NCI-H1436 treated with DMSO at 0.1 percent for 48 hours (cell line): ENCODE measurements around the gene RAPGEF4.

ENCODE experiments used
- DNase-seq: peaks from one replicate; lab custom pipeline; 2025; lab: John Stamatoyannopoulos, UW

RAPGEF4 gene

DNA sequence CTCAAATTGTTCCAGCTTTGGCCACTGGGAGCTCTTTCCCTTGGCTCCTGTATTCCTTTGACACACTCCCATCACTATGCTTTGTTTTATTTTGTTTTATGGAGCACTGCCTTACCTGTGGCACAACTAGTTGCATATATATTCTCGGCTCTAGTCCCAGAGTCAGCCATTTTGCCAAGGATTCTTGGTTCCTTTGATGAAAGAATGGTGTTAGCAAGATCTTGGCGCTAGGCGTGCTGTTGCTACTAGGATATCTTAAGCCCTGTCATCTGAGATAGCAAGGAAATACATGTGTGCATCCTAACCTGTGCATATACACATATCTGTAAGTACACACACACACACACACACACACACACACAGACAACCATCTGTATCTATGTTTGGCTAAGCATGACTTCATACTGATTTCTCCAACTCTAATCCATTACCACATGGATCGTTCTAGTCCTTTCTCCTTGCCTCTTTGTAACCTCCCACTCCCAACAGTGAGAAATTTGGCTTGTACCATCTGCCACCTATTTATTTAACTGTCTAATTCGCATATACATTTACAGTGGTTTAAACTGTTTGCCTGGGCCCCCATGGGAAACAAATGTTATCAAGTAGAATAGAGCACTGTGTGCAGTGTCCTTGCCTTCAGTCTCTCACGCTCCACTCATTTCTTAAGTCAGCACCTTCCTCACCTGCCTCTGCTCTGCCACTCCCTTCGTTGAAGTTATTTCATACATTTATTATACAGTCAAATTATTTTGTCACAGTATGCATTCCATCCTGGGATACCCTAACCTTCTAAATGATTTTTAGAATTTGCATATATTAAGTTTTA, 202.5 kb downstream of the RAPGEF4 start:
- no peak for DNase-seq

DNA sequence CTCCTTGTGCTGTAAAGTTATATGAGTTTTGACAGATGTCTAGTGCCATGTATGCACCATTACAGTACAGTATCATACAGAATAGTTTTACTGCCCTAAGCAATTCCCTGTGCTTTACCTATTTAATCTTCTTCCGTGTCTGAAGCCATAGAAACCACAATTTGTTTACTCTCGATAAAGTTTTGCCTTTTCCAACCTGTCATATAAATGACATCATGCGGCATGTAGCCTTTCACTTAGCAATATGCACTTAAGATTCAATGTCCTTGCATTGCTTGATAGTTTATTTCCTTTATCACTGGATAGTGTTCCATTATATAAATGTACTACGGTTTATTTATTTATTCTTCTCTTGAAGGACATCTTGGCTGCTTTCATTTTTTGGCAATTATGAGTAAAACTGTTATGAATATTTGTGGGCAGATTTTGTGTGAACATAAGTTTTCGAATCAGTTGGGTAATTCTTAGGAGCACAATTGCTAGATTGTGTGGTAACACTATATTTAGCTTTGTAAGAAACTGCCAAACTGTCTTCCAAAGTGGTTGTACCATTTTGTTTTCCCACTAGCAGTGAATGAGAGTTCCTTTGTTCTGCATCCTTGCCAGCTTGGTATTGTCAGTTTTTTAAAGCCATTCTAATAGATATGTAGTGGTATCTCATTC, 203.2 kb downstream of the RAPGEF4 start:
- DNase-seq: no peak

DNA sequence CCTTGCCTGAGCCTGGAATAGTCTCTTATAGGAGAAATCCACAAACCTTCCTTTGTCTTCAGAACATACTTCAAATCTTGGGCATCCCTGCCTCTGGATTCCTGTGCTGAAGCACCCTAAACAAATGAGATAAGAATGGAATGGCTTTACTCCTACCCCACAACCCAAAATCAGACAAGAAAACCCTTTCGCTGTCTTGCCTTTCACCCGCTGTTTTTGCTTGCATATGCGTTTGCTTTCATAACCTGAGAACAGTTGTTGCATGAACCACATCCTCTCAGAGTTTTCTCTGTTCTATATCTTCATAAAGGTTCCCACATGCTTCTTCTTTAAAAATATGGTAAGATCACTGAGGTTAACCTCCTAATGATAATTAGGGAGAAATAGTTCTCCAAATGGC, 207.9 kb downstream of the RAPGEF4 start:
- DNase-seq: no peak

DNA sequence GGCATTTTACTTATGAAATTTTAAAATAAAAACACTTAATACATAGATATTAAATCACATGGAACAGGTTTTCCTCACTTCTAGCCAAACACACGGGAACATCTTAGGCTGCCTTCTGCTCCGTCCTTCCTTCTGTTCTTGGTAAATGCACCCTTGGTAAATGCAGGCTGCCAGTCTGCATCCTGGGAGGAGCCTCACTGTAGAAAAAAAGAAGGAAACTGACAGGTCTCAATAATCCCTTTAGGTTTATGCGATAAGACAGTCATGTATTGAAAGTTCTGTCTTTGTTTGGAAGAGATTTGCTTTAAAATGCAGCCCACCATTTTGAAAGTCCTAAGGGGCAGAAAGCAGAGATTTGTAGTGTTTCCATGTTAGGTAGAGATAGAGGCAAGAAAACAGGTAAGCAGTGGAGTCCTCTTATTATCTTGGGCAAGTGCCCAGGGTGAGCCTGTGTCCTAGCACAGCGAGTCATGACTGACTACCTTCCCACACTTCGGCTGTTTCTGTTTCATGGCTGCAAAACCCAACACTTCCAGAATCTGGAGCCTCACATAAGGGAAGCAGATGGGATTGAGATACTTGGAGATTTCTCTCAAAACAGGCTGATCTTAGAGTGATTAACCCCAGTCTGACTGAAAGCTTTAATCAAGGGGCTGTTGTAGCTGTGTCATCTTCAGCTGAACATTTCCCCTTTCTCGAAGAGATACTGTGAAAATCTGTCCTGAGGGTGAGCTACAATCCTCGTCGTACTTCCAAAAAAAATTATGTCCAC, 208.6 kb downstream of the RAPGEF4 start:
- DNase-seq: no peak

DNA sequence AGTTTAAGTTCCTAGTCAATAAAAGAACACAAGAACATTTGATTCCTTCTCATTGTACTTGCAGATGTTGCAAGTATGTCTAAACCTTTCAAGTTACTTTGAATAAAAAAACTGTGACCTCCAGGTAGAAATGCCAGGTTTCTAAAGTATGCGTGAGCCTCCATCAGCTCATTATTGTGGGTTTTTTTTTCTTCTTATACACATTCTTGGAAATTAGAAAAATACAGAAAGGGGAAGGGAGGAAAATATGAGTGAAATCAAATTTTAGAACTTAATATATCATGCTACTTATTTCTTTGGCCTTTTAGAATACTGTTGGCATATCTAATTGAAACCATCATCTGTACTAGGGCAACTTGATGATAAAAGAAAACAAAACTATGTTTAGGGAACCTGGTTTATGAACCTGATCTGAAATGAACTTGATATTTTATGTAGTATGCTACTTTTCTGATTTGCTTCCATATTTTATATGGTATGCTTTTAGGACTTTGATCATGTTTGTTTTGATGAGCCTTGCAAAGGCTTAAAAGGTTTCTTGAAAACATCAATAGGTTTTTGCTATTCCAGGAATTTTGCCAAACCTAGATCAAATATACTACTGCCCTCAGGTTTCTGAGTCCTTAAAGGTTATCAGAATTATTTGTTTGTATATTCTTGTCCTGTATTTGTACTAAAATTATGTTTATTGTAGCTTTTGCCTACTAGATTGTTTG, 209.3 kb downstream of the RAPGEF4 start:
- DNase-seq: no peak

DNA sequence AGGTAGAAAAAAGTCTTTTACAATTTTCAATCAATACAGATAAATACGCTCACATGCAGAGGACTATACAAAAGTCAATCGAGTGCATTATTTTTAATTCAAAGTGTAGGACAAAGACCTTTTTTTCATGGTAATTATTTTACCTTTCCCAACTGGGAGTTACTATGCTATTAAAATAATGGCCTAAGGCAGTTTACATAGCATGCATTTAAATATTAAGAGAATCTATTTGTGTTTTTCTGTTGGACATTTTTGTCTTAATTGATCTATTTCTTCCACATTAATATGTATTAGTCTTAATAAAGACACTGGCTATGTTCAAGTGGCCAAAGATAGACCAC, 209.8 kb downstream of the RAPGEF4 start:
- DNase-seq: no peak

DNA sequence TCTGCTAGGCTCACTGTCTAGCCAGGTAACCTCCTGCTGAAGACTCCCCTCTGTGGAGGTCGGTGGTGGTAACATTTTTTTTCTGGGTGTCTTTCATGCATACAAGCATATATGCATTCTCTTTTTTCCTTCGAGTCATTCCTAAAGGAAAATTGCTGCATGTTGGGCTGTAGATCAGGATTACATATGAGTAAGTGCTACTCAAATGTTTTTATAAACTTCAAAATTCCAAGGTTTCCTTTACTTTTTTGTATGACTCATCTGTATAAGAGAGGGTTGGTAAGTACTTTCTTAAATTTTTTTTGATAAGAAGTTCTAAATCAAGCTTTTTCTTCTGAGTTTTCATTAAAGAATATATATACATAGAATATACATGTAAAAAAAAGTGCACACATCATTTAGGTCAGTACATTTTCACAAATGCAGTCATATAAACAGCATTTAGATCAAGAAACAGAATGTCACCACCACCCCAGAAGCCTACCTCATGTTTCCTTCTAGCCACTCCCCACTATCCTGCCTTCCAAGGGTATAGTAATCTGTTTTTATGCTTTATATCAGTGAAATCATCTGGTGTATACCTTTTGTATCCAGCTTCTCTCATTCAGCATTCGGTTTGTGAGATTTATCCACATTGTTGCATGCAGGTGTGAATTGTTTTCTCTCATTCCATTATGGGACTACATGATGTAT, 212.0 kb downstream of the RAPGEF4 start:
- no peak for DNase-seq

DNA sequence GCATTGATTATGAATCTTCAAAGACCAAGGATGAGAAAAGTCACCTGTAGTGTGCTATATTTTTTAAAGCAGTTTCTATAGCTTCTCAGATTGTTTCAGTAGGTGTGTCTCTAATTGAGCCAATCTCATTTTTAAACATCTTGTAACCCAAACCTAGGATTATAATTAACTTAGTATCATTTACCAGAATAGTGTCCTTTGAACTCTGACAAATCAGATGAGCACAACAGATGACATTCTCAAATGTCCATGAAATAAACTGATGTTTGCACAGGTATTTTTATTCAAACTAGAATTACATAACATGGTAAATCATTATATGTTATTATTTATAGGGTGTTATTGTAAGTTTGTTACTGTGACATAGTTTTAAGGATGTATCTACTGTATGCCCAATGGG, 213.9 kb downstream of the RAPGEF4 start:
- DNase-seq: no peak

DNA sequence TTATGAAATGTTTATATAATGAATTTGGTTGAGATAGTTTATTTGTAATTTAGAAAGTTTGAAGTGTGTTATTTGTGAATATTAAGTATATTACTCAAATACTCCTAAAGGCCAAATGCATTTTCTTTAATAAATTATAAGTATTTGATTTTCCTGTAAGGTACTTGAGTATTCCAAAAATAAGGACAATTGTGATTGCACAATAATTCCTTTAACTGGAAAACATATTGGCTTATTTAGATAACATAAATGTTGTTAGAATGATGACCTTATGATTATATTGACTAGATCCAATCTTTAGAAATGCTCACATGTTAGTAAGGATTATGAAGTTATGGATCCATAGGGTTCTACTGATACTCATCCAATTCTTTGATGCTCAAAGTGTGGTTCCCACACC, 214.9 kb downstream of the RAPGEF4 start:
- DNase-seq: no peak

DNA sequence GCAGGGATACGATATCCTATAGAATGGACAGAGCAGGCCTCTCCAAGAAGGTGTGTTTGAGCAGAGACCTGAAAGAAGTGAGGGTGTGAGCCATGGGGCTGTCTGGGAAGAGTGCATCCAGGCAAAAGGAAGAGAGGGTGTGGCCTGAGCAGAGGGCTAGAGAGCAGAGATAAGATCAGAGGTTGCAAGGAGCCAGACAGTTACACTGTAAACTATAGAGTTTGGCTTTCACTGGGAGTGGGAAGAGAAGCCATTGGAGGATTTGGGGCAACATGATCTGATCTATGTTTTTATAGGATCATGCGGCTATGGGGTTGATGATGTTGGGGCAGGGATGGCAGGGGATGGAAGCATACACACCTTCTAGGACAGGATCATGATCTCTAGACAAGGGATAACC, 215.9 kb downstream of the RAPGEF4 start:
- DNase-seq: no peak

DNA sequence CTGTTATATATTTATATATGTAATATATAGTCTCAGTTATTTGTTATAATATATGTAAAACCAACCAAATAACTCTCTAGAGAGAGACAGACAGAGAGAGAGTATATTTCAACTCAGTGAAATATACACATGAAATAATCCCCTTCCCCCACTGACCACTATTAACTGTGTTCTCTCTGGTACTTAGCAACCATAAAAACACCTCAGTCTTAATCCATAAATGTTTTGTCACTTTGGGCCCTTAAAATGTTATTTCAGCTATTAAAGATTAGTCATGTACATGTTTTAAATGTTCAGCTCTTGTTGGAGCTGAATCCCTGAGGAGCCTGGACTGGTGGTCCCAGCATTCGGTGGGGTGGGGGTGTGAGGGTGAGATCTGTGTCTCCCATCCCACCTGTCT, 217.8 kb downstream of the RAPGEF4 start:
- no peak for DNase-seq

DNA sequence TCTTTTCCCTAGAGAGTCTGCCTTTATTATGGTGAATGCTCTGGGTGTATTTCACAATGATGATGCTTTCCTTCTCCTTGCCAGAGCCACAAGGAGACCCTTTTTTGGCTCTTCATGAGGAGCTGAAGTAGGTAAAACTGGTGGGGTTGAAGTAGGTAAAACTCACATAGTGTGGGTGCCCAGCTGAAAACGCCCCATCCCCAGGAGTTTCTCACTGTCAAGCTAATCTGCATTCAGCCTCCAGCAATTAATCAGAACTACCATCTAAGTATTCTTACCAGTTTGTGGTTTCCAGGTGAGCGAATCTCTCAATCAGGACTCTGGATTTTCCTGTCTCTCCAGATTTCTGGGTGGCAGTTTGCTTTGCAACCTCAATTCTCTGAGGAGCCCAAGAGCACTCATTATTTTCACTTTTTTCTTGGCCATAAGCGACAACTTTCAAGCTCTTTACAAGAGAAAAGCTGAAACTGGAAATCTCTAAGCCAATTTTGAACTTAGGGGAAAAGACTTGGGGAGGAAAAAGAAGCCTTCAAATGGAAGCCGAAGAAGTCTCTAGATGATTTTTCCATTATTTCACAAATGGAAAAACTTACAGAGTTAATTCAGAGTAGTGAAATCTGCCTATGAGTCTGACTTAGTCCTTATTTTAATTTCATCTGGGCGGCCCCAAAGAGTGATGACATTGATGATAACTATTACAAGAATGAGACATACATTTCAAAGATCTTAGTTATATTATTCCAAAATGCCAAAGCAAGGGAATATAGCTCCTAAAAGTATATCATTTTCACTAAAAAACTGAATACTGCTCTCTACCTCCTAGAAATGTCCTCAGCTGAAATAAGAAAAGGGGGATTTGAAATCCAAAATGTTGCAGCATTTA, 218.6 kb downstream of the RAPGEF4 start:
- DNase-seq: no peak

DNA sequence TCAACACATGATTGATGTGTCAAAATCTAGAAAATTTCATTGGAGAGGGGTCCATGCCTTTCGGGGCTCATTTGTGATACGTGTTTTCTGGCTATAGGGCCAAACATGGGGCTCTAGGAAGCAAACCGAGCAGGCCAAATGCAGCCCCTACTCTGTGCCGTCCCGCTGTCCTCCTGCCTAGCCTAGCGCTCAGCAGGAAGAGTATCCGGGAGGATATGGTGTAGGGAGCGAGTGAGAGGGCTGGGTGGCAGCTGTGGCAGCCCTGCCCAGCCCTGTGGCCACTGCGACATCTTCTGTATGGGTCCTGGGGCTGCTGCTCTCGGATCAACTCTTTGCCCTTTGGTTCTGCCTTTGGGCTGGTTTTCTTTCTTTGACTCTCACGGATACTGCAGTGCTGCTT, 219.9 kb downstream of the RAPGEF4 start:
- DNase-seq: no peak

DNA sequence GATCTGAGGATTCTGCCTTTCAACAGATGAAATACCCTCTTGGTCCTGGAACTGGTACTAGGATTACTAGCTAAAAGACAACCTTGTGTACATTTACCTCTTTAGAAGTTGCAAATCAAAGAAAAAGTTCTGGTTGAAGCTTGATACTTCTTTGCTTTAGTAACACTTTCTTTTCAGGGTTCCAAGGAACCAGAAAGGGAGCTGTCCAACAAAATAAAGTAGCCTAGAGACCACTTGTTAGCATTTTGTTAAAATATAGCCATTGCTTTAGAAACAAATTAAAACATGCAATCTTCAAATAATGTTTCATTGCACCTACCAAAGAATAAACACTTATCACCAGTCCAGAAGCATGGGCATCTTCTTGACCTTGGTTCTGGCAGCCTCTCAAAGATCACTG, 222.1 kb downstream of the RAPGEF4 start:
- DNase-seq: no peak

DNA sequence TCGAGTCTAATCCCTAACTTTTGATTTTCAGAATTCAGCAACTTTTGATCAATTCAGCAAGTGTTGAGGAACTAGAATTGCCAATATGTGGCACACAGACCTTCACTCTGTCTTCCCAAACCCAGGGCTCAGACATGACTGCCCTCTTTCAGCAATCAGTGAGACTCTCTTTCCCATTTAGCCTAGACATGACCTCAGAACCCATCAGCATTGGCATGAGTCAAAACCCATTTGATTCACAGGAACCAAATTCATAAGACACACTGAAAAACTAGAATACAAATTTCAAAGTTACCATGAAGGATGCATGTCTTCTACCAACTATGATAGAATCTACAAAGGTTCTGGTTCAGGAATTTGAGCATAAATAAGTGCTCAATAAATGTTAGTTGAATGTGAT, 226.4 kb downstream of the RAPGEF4 start:
- no peak for DNase-seq

DNA sequence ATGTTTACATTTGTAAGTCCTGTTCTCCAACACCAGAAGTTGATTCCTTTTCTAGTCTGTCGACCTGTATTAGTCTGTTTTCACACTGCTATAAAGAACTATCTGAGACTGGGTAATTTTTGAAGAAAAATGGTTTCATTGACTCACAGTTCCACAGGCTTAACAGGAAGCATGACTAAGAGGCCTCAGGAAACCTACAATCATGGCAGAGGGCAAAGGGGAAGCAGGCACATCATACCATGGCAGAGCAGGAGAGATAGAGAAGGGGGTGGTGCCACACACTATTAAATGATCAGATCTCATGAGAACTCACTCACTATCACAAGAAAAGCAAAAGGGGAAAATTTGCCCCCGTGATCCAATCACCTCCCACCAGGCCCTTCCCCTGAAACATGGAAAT, 227.2 kb downstream of the RAPGEF4 start:
- DNase-seq: no peak

DNA sequence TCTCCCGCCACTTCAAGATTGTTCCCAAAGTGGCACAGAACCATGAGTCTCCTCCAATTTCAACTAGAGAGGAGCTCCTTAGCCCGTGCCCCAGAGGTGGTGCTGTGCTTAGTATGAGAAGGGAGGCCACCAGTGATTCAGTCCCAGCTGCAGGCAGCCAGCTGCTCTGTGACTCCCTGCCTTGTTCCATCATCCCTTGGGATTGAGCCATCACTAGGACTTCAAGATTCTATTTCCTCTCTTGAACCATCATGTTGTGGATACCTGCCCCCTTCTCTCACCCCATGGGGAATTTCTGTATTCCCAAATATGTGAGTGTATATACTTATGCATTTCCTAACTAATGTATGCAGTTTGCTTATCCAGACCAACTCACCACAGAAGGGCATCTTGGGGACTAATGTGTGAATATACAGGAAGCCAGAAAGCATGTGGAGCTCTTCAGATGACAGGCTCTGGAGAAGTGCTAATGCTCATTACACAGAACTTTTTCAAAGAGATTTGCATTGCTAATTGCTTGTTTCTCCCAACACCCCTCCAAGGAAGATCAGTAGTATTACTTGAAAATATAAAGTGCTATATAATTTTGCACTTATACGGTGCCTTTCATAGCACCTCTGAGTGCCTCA, 229.0 kb downstream of the RAPGEF4 start:
- DNase-seq: no peak

DNA sequence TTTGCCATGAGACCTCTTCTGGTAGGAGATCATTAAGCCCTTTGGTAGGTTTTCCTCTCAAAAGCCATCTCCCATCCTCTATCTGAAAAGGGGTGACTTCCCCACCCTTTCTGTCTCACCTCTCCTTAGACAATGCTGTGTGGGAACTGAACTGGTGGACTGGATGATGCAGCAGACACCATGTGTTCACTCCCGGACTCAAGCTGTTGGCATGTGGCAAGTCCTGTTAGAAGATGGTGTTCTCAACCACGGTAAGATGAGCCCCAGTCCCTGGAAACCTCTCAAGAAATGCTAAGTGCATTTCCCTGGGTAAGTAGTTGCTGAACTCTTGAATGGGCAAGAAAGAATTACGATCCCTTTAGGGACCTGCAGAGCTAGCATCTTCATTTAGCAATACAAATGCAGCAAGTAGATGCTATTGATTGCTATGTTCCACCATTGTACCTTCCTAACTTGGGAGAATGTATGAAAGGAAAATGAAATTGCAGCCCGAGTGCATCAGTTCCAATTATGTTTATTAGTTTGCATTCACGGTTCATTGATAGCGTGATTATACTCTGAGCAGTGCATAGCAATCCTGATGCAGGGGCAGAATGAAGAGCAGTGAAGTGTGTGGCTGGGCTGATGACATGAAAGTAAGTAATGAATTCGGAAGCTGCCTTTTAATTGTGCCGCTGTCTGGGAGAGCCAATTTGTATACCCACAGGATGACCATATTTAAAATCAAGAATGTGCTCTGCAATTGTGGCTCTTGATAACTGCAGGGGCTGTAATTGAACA, 230.0 kb downstream of the RAPGEF4 start:
- DNase-seq: peak; percentile 29
